Measurements from ENCODE around the gene RNF222.
A peak's percentile ranks its signal among the peaks of the same experiment; 100 is the strongest.
"Not testable (repeated sequence)": the region's sequence is repeated elsewhere in the genome, so short reads cannot be mapped to it uniquely, and the experiment has no call there.

RNF222 gene

DNA sequence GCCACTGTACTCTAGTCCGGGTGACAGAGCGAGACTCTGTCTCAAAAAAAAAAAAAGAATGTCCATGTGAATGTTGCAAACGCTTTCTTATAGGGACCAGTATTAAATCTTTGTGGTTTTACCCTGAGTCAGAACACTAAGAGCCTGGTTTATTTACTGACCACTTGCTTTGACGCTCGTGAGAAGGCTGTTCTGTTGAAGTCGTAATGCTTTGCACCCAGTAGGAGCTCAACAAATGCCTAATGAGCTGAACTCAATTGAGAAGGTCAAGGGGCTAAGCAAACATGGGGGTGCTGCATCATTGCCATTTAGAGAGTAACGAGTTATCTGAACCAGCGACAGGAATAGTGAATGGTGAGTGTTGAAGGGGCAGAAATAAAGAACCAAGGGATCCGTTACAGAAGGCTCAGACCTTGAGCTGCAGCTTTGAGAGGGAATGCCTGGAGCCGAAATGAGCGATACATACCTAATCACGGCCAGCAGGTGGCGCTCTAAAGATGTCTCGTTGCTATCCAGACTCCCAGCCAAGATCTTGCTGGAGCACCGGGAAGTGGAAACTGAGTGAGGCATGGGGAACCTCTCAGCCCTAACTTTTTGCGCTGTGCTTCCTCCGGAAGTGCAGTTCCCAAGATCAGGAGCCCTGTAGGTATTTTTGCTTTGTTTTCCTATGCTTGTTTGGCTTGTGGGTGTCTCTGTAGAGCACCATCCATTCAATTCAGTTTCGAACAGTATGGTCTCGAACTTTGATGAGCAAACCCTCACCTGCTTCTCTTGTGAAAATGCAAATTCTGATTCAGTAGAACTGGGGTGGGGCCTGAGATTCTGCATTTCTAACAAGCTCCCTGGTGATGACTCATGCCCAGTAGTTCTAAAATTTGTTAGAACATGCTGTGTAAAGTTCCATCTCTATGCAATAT is 12.6 kb upstream of the RNF222 start:
- DNase-seq, result peak; percentile 66

DNA sequence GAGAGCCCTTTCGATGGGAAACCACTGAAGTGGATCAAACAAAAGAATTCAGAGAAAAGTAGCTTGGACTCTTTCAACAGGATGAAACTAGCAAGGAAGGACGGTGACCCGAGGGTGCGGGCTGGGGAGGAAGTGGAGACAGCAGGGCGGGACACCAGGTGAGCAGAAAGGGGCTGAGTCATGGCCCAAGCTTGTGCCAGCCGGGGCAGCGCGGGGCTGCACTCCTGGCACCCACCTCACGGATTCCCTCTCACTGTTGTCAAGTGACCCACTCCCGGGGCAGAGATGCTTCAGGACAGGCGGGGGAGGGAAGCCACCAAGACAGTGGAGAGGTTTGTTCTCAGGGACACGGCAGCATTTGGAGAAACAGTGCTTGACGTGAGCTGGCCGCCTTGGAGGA is 10.7 kb upstream of the RNF222 start:
- no peak for DNase-seq

DNA sequence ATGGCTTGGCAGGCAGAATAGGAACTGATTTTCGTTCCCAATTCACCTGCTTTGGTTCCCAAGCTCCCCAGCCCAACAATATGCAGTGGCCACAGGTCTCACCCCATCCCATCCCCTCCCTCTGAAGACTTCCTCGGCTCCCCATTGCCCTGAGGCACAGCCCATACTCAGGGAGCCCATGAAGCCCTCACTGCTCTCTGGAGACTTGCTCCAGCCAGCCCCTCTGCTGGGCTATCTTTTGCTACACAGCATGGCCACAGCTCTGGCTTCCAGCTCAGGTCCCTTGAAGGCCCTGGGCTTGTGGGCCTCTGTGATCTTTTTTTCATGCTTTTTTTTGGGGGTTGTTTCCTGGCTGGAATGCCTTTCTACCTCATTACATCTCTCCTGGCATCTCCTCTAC is 8.5 kb upstream of the RNF222 start:
- DNase-seq, result no peak

DNA sequence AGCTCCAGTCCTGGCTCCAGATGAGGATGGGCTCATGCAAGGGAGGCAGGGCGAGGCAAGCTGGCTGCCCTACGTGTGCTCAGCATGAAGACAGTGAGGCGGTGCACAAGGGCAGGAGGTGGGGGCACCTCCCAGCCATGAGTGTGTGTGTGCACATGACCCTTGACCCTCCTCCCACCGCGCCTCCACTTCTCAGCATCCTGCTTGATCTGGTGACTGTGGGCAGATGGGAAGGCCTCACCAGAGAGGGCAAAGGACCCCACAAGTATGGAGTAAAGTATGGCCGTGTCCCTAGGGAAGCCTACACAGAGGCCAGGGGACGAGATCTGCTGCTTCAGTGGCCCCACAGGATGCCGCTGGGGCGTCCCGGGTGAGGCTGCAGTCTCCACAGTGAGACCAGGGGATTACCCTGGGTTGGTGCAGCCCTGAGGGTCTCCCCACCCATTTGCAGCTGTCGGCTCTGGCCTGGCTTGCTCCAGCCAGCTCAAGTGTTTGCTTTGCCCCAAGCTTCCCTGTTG is 7.9 kb upstream of the RNF222 start:
- no peak for DNase-seq

DNA sequence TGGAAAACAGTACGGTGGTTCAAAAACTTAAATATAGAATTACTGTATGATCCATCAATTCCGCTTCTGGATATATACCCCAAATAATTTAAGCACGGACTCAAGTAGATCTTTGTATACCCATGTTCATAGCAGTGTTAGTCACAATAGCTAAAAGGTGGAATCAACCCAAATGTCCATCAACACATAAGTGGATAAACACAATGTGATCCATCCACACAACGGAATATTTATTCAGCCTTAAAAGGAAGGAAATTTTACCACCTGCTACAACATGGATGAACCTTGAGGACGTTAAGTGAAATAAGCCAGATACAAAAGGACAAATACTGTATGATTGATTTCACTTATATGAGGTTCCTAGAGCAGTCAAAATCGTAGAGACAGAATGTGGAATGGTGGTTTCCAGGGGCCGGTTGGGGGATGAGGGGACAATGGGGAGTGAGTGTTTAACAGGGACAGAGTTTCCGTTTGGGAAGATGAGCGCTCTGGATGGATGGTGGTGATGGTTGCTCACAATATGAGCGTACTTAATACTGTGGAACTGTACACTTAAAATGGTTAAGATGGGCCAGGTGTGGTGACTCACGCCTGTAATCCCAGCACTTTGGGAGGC is 5.4 kb upstream of the RNF222 start:
- no peak for DNase-seq

DNA sequence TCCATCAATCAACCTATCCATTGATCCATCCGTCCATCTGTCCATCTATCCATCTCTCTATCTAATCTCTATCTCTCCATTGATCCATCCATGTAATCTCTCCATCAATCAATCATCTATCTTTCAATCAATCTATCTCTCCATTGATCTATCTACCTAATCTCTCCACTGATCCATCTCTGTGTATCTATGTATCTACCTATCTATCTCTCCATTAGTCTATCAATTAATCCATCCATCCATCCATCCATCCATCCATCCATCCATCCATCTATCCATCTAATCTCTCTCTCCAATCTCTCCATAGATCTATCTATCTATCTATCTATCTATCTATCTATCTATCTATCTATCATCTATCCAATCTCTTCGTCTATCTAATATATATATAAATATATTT is 3.5 kb upstream of the RNF222 start:
- no peak for DNase-seq

DNA sequence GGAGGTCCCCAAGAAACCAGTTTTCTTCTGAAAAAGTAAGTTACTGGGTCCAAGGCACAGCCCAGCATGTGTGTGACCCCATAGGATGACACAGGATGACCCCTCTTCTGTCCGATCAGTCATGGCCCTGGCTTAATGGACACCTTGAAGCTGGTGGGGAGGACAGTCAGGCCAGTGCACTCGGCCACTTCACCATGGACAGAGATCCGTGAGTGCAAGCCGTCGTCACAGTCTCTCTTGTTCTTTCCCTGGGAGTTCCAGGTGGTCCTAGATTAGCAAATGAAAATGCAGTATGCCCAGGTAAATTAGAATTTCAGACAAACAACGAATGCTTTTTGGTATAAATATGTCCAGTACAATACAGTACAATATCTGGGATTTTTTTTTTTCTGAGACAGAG is 1.4 kb upstream of the RNF222 start:
- no peak for DNase-seq

DNA sequence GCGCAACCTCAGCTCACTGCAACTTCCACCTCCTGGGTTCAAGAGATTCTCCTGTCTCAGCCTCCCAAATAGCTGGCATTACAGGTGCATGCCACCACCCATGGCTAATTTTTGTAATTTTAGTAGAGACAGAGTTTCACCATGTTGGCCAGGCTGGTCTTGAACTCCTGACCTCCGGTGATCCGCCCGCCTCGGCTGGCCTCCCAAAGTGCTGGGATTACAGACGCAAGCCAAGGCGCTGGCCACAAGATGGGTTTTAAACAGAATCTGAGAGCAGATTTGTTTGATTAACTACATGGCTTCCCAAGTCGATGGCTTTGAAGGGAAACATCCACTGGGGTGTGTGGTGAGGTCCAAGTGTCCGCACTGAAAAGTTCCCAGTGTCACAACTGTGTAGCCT is 3.1 kb downstream of the RNF222 start:
- DNase-seq, result not testable (repeated sequence)

DNA sequence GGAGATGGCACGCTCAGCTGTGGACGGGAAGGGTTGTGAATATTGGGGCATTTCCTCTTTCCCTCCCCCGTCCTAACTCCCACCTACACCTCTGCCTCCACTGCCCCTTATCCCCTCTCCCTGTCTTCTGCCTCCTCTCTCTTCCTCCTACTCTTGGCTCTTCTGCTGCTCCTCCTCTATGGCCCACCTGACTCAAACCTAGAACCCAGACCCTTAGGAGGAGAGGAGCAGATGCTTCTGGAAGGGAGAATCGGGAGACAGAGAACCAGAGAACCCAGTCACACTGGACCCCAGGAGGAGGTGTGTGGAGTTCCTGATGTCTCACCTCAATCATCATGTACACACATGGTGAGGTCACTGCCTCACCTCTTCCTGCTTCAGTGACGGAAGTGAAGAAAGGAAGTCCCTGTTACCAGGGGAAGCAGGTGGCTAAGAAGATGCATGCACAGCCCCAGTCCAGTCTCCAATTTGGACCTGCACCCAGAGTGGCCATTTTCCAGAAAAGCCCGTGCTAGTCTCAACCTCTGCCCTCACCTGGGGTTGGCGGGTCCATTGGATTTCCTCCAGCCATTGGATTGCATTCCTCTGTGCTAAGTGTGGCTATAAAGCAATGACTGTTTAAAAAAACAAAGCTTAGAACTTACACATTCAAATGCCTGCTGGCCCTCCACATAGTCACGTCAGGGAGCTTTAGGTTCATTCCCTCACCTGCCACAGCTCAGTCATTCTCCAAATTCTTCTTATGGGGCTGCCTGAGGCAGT is 4.0 kb downstream of the RNF222 start:
- DNase-seq, result no peak

DNA sequence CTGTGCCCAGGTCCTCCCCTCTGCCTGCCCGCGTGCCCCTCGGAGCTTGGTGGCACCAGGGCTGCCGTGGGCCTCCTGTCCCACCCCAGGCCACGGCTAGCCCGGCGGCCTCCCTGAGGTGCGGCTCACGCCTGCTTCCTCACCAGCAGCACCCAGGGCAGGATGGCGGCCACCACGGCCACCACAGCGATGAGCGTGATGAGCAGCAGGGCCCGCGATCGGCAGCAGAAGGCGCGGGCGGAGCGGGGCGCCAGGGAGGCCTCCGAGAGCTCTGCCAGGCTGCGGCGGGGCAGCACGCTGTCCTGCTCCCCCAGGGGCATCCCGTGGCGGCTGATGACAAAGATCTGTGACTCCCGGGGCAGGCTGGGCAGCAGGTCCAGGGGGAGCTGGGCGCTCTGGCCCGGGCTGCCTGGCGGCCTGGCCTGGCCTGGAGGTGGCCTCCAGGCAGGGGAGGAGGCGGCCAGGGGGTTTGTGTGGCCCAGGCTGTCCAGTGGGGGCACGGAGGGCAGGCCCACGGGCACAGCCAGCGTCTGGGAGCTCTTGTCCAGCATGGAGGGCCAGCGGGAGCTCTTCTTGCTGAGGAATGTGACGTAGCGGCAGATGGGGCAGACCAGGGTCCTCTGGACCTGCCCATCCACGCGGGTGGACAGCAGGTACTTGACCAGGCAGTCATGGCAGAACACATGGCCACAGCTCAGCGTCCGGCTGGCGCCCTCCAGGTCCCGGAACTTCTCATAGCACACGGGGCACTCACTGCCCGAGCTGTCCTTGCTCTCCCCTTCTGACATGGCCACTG is 4.8 kb downstream of the RNF222 start:
- DNase-seq, result no peak

DNA sequence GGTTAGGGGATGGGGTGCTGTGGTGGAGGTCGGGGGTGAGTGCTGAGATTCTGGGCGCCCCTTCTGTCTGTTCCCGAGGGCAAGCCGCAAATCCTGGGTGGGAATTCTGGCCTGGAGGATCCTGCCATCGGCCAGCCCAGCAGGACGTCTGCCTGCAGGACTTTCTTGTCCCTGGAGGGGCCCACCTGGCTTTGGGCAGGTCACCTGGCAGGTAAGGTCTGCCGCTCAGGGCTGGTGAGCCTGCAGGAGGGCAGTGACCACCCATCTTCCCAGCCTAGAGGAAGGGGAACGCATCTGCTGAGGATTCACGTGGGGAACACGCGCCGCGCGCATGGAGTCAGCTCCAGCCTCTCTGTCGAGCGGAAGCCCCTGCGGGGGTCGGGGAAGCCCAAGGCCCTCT is 5.4 kb downstream of the RNF222 start:
- no peak for DNase-seq

DNA sequence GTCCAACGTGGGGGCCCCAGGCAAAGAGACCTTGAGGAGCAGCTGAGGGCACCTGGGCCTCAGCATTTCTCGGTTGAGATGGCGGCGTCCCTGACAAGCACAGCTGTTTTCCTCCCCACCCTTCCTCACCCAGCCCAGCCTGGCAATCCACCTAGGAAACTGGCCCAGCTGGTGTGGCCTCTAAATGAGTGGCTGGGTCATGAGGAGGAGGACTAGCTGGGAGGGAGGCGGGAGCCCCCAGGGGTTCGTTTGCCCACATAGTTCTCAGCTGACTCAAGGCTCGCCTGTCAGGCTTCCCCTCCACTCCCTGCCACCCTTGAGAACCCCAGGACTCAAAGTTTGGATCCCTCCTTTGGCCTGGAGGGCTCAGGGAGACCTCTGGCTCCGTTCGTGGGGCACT is 5.9 kb downstream of the RNF222 start:
- no peak for DNase-seq

DNA sequence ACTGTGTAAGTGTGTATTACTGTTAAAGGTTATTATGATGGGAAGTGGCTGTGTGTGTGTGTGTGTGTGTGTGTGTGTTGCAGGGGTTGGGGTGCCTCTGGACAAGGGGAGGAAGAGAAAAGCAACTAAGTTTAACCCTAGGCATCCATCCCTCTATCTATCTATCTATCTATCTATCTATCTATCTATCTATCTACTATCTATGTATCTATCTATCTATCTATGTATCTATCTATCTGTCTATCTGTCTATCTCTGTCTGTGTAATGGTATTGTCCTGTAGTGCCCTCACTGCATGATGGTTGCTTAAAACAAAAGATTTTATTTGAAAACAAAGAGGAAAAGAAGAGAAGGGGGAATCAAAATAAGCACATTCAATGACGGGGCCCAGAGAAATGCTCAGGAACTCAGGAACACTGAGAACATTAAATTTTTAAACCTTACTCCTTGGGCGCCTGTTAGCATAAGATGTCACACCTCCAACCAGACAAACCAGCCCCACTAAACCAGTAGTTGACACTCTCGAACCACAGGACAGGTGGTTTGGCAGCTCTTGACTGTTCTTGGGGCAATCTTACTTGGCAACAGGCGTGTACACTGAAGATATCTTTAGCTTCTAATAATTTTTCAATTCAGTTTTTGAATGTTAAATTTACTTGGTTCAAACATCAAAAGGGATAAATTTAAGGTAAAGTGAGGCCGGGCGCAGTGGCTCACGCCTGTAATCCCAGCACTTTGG is 9.5 kb downstream of the RNF222 start:
- no peak for DNase-seq

DNA sequence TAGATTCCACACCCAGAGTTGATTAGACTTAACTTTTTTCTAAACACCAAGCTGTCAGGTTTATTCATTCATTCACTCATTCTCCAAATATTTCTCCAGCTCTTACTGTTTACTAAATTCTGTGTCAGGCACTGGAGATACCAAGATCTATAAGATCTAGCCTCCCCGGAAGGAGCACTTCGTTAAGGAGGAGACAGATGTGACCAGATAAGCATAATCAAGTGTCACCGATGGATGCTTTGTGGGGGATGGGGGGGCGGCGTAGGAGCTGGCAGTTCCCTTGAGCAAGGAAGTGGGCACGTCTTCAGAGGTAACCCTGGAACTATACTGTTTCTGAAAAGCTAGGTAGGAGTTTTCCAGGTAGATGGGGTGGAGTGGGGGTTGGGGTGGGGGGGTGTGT is 10.8 kb downstream of the RNF222 start:
- DNase-seq, result no peak

DNA sequence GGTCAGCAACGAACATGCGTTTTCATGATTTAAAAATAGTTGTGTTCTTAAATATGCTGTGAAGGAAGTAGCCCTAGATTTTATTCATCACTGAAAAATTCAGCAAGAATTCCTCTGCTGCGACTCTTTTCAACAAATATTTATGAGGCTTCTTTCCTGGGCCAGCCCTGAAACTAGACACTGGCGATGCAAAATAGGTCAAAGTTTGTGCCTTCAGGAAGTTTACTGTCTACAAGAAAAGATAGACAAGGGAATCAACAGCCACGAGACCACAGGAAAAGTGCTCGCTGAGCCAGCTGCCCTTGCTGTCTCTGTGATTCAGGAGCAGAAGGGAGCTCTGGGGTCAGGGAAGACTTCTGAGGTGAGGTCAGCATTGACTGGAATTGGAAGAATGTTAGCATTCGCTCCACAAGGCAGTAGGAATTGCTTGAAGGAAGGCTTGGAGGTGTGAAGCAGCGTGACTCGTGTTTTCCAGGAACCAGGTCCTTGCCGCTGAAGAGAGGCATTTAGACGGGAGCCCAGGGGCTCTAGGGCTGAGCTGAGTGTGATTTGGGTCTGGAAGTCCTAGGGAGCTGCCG is 12.7 kb downstream of the RNF222 start:
- no peak for DNase-seq

DNA sequence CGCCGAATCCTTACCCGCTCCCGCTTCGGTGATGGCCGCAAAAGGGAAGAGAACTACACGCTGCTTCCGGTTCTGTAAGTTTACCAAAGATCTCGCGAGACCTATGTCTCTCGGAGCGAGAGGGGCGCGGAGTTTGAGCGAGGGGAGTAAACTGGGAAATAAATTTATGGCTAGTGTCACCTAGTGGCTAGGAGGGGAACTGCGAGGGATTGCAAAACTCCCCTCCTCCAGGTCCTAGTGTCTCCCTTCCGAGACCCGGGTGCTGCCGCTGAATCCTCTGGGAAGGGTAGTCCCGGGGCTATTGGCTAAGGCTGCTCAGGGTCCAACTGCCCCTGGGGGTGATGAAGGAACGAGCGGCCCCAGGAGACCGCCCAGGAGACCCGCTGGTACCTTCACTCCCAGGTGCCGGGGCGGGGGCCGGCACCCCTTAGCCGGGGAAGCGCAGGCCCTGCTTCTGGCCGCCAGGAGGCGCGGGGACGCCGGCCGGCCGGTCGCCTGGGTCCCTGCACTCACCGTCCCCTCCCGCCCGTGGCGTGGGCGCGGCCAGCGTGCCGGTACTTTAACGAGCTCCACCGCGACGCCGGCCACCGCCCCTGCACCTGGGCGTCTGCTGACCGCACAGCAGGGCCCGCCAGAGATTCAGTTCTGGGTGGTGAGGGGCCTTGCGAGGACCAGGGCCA is 14.3 kb downstream of the RNF222 start, which contains the start of gene RPL26:
TSS of gene RPL26 (minus strand) at position 51 of the 680 bp plus-strand sequence. CDS start 883 bp downstream, outside the sequence.
- peak; percentile 94 for DNase-seq

DNA sequence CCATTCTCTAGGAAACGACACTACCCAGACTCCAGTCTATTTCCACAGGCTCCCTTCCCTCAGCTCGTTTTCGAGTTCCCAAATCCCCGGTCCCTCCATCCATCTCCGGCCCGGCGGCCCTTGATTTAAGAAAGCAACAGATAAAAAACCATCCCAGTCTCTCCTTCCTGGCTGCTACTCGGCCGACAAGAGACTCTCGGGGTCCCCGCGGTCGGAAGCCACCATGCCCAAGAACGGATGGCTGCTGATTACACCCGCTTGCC is 14.8 kb downstream of the RNF222 start:
- no peak for DNase-seq

DNA sequence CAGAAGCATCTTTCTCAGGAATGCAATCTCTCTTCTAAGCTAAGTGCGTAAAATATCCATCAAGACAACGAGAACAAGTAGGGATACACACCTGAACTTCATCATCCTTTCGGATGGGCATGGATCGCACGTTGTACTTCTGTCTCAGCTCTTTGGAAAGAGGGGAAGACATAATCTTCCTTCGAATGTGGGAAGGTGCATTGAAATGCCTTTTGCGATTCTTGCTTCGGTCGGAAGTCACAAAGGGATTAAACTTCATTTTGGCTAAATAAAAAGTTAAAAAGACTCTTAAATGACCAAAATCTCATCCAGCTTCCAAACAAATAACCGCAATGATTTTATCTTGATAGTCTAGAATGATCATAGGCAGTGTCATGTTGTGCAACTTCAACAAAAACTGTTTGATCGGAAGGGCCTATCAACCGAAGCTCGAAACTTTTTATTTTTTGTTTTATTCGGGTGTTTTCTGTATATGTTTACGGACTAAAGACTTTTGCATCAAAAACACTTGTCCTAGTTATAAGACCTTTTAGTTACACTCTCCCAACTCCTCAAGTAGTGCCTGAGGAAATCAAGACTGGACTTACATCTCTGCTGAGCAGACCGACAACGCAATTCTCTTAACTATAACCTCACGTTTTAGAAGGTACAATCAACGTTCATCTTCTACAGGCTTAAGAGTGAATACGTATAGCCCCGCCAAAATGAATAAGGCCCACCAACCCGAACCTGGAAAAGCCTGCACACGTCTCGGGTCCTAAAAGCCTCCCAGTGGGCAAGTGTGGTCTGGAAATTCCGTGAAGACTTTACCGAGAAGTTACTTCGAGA is 15.4 kb downstream of the RNF222 start:
- DNase-seq, result no peak

DNA sequence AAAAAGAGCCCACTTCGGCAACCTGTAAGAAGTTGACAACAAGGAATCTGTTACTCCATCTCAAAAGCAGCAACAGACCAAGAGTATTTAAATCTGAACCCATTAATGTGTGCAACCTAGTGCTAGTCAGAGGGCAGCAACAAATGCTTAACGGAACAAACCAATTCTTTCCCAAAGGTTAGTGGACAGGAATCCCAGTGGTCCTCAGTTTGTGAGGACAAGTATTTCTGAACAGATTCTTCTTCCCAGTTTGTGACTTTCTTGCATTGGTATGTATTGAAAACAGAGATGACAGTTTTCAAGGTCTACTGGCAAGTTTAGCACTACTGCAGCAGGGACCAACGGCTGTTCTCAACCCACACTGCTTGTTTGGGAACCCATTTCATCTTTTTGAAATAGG is 17.6 kb downstream of the RNF222 start:
- DNase-seq, result no peak

DNA sequence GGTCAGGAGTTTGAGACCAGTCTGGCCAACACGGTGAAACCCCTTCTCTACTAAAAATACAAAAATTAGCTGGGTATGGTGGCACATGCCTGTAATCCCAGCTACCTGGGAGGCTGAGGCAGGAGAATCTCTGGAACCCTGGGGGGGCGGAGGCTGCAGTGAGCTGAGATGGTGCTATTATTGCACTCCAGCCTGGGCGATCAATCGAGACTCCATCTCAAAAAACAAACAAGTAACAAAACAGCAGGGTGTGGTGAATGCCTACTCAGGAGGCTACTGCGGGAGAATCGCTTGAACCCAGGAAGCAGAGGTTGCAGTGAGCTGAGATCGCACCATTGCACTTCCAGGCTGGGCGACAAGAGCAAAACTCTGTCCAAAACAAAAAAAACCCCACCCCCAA is 19.5 kb downstream of the RNF222 start:
- DNase-seq, result not testable (repeated sequence)

Data from stimulated activated naive CD4-positive, alpha-beta T cell treated with Interleukin-2 at 50 U/mL for 16 hours (primary cell).